HepG2 (cell line): Measurements from ENCODE around the gene GUCY2C. TPM values are rescaled to one million over a fixed set of nuclear protein-coding genes. Genes with fewer than 3 reads are reported as not detected.

Source experiments
- ATAC-seq: fragments of 200-7000 bp; cut with Tn5 transposase; 3 replicates; pipeline ENCODE4 v1.9.1; 2020; ENCODE audit warnings: mild to moderate bottlenecking, moderate library complexity
- BruUV-seq: library from RNA; stranded (reverse); fragments of 400-500 nt; replicated peaks from 2 replicates; lab custom pipeline; 2021; lab: Mats Ljungman, UMichigan
- CTCF ChIA-PET: fragments of 300-600 bp; formaldehyde crosslinking; extraction: SDS; loops from one replicate; lab custom pipeline; 2021; ENCODE audit warnings: low total read pairs, inconsistent platforms, low intra/inter-chr PET ratio; lab: Yijun Ruan, JAX
- POLR2A ChIA-PET: fragments of 350-600 bp; sonication (Branson Sonifier 250); formaldehyde crosslinking; loops from one replicate; lab custom pipeline; 2020; ENCODE audit warnings: antibody characterized with exemption, inconsistent platforms; lab: Yijun Ruan, JAX
- DNase-seq: peaks from one replicate; pipeline ENCODE4 v3.0.0-alpha.2; 2015; ENCODE audit warnings: low spot score
- FAIRE-seq: peaks from 3 replicates; lab custom pipeline; 2011; peaks lifted over from hg19 to GRCh38; lab: Jason Lieb, UNC
- H2AFZ ChIP-seq: one replicate; pipeline ENCODE4 v1.6.1; 2011; ENCODE audit warnings: low read length, inconsistent platforms
- H3K27ac ChIP-seq: fragments of 300-600 bp; 3 replicates; pipeline ENCODE4 v1.8.0; 2011; ENCODE audit warnings: mixed run types, mild to moderate bottlenecking, mixed read lengths, low read length, inconsistent platforms; ENCODE audit not compliant: insufficient read depth; ENCODE audit errors: extremely low read length
- H3K27me3 ChIP-seq, 2 experiments: fragments of 200-600 bp in 1 of 2; 2 replicates in 1 of 2; 3 replicates in 1 of 2; pipeline versions ENCODE4 v1.6.0 to v1.8.0; 2011; ENCODE audit warnings: low read length in 2 of 2, mild to moderate bottlenecking in 2 of 2, moderate library complexity in 2 of 2, inconsistent platforms in 1 of 2; ENCODE audit not compliant: insufficient read depth in 2 of 2, control insufficient read depth in 1 of 2
- H3K36me3 ChIP-seq, 2 experiments: fragments of 200-600 bp in 1 of 2; replicated peaks in 1 of 2; 2 replicates in 1 of 2; 3 replicates in 1 of 2; pipeline versions ENCODE4 v1.5.1 to v1.8.0; 2011; ENCODE audit warnings: low read length in 2 of 2, inconsistent platforms in 1 of 2; ENCODE audit not compliant: insufficient read depth in 2 of 2, control insufficient read depth in 1 of 2
- H3K4me1 ChIP-seq: 2 replicates; pipeline ENCODE4 v1.5.1; 2012; ENCODE audit warnings: low read length, inconsistent platforms; ENCODE audit not compliant: insufficient read depth
- H3K4me2 ChIP-seq: 2 replicates; pipeline ENCODE4 v1.6.0; 2011; ENCODE audit warnings: low read depth, low read length, inconsistent platforms
- H3K4me3 ChIP-seq, 3 experiments: fragments of 200-600 bp in 1 of 3; sonication (generic), shearing (Covaris generic) in 1 of 3; replicated peaks in 1 of 3; 2 replicates each; pipeline ENCODE4 v1.5.1; 2011 to 2016; ENCODE audit warnings: low read length in 3 of 3, inconsistent platforms in 2 of 3, low read depth in 2 of 3, mild to moderate bottlenecking in 2 of 3, control low read depth in 1 of 3, mixed read lengths in 1 of 3; ENCODE audit not compliant: insufficient read depth in 1 of 3
- H3K79me2 ChIP-seq: one replicate; pipeline ENCODE4 v1.6.1; 2011; ENCODE audit warnings: low read length, inconsistent platforms; ENCODE audit not compliant: insufficient read depth
- H3K9ac ChIP-seq: 2 replicates; pipeline ENCODE4 v1.6.0; 2011; ENCODE audit warnings: mild to moderate bottlenecking, low read depth, low read length, inconsistent platforms; ENCODE audit not compliant: insufficient read depth
- H3K9me3 ChIP-seq: 2 replicates; pipeline ENCODE4 v1.5.1; 2012; ENCODE audit warnings: mild to moderate bottlenecking, low read length
- H4K20me1 ChIP-seq: 2 replicates; pipeline ENCODE4 v1.6.0; 2011; ENCODE audit warnings: inconsistent platforms, mild to moderate bottlenecking, low read length, moderate library complexity; ENCODE audit not compliant: insufficient read depth
- CEBPG ChIP-seq: IDR thresholded peaks from 2 replicates; pipeline ENCODE4 v1.6.1; 2016
- CREBL2 ChIP-seq: sonication (generic); formaldehyde crosslinking; IDR thresholded peaks from 2 replicates; pipeline ENCODE4 v1.8.1; 2023; ENCODE audit warnings: missing genetic modification reagents, mild to moderate bottlenecking, borderline replicate concordance
- GFI1 ChIP-seq: sonication (generic); formaldehyde crosslinking; IDR thresholded peaks from 2 replicates; pipeline ENCODE4 v1.5.0; 2020; ENCODE audit warnings: missing genetic modification reagents, mild to moderate bottlenecking, borderline replicate concordance
- HMG20B ChIP-seq: conservative IDR thresholded peaks from 2 replicates; pipeline ENCODE4 v1.6.1; 2016; ENCODE audit warnings: missing genetic modification reagents, missing compliant biosample characterization
- HNF1B ChIP-seq: sonication (generic); formaldehyde crosslinking; IDR thresholded peaks from 2 replicates; pipeline ENCODE4 v1.5.1; 2020; ENCODE audit warnings: mild to moderate bottlenecking, moderate library complexity, missing genetic modification reagents
- IKZF1 ChIP-seq: fragments of 450-650 bp; IDR thresholded peaks from 2 replicates; pipeline ENCODE4 v1.7.1; 2016
- KDM2A ChIP-seq: sonication (generic); formaldehyde crosslinking; IDR thresholded peaks from 2 replicates; pipeline ENCODE4 v1.4.0; 2020; ENCODE audit warnings: low read depth, missing genetic modification reagents, borderline replicate concordance
- MTF1 ChIP-seq: sonication (generic); formaldehyde crosslinking; IDR thresholded peaks from 2 replicates; pipeline ENCODE4 v1.5.0; 2020; ENCODE audit warnings: missing genetic modification reagents
- MYC ChIP-seq: sonication (generic); formaldehyde crosslinking; IDR thresholded peaks from 2 replicates; pipeline ENCODE4 v1.9.0; 2021; ENCODE audit warnings: missing genetic modification reagents, borderline replicate concordance
- TEAD3 ChIP-seq: optimal IDR thresholded peaks from 2 replicates; pipeline ENCODE3; 2016; ENCODE audit warnings: borderline replicate concordance
- ZBTB14 ChIP-seq: sonication (generic); formaldehyde crosslinking; IDR thresholded peaks from 2 replicates; pipeline ENCODE4 v1.4.0; 2020; ENCODE audit warnings: missing genetic modification reagents
- ZFP82 ChIP-seq: sonication (generic); formaldehyde crosslinking; IDR thresholded peaks from 2 replicates; pipeline ENCODE4 v1.5.1; 2020; ENCODE audit warnings: mild to moderate bottlenecking, missing genetic modification reagents, borderline replicate concordance
- ZNF12 ChIP-seq: sonication (generic); formaldehyde crosslinking; IDR thresholded peaks from 2 replicates; pipeline ENCODE4 v1.5.0; 2020; ENCODE audit warnings: missing genetic modification reagents
- ZNF746 ChIP-seq: sonication (generic); formaldehyde crosslinking; IDR thresholded peaks from 2 replicates; pipeline ENCODE4 v1.8.0; 2022; ENCODE audit warnings: mild to moderate bottlenecking, missing genetic modification reagents
- ZNF781 ChIP-seq: sonication (generic); formaldehyde crosslinking; IDR thresholded peaks from 2 replicates; pipeline ENCODE4 v1.5.1; 2020; ENCODE audit warnings: borderline replicate concordance, mild to moderate bottlenecking, missing genetic modification reagents; ENCODE audit errors: not compliant biosample characterization
- WGBS: methylation state at CpG from one replicate; pipeline ENCODE4 v1.1.6; 2017; ENCODE audit warnings: low lambda C conversion rate; 5-methylcytosine and 5-hydroxymethylcytosine counted together
- in situ Hi-C: cut with HindIII; loops from 2 replicates; pipeline ENCODE4 v1.10.0; 2017; ENCODE audit warnings: low pct_unique_long_range_greater_than_20kb; ENCODE audit not compliant: extremely low pct_ligation_motif_present
- intact Hi-C: fragments of 100-400 bp; cut with micrococcal nuclease; formaldehyde crosslinking; loops from one replicate; pipeline ENCODE4 v1.10.0; 2022; ENCODE audit not compliant: unreplicated experiment
- polyA plus RNA-seq, 8 experiments: library from polyadenylated mRNA; depleted of rRNA in 3 of 8; stranded (reverse) in 7 of 8; unstranded in 1 of 8; fragments of >200 nt; fragmentation: Illumina TruSeq in 4 of 8; extraction: Trizol in 4 of 8; gene quantifications; 2 replicates each; pipeline versions ENCODE4 v1.2.1 to v1.2.3, GENCODE V29; 2011 to 2016; ENCODE audit warnings: low read depth in 4 of 8, missing spikeins in 1 of 8, mixed read lengths in 1 of 8; ENCODE audit not compliant: insufficient read depth in 1 of 8
- total RNA-seq, 5 experiments: library from RNA; depleted of rRNA; stranded (reverse); fragments of >200 nt; fragmentation: Illumina TruSeq; extraction: Trizol; gene quantifications; 2 replicates each; pipeline ENCODE4 v1.2.3, GENCODE V29; 2016; ENCODE audit warnings: low read depth in 1 of 5

Gene GUCY2C
- total and polyA plus RNA-seq, 2 of the 13 experiments (the other 11 are each of a cell fraction or from before 2014, with no cell fraction given), result not detected

GRCh38 chr12:14729586-14729985, 33.2 kb upstream of the GUCY2C start:
- Histone ChIP-seq H4K20me1 (no peaks in the 10 kb centered on the region), H2AFZ (no peak overlapping the region), H3K27me3 (no peaks in the 10 kb centered on the region; a peak in 1 of 5 replicates), H3K9me3 (no peaks in the 10 kb centered on the region), H3K4me2 (no peak overlapping the region), H3K79me2 (no peaks in the 10 kb centered on the region)
- FAIRE-seq, result no peak
- 0% methylated on average over 1 of the region's 1 CpG for WGBS
- POLR2A ChIA-PET, result no interaction called here
- no peak for ATAC-seq
- BruUV-seq, result no TSS peak
- DNase-seq, result no peak
- no peak for TF ChIP-seq HMG20B (CRISPR knock-in tag)
- TF ChIP-seq, all 625 proteins: peak for 0
- Histone ChIP-seq H3K36me3 (no peaks in the 10 kb centered on the region), H3K9ac (no peak overlapping the region), H3K4me1 (no peaks in the 10 kb centered on the region), H3K4me3 (no peak overlapping the region), H3K27ac (no peak overlapping the region)
- CTCF ChIA-PET, result no interaction called here
- in situ Hi-C loops, result loop anchor here (25.0 kb wide), 1 partner anchor 483 kb away; the partner anchor contains the start of gene RERG
- intact Hi-C loops, result no loop called here

GRCh38 chr12:14723763-14724162, 27.4 kb upstream of the GUCY2C start:
- no peak overlapping the region for H2AFZ ChIP-seq
- intact Hi-C loops, result loop anchor here (1.0 to 5.0 kb wide), 5 partner anchors 89 to 546 kb away; partner anchors contain the start of genes RERG and SMCO3
- no peak overlapping the region for H3K27ac ChIP-seq
- no peaks in the 10 kb centered on the region for H3K27me3 ChIP-seq
- ChIA-PET POLR2A (no interaction called here), CTCF (interaction anchor here (1.2 to 2.5 kb wide), 4 partner anchors 51 to 545 kb away, joined by 3 to 17 read pairs (median 11); partner anchors contain the start of gene RERG)
- DNase-seq, result peak; percentile 54
- H3K4me2 ChIP-seq, result no peak overlapping the region
- BruUV-seq, result no TSS peak
- WGBS, result 0% methylated on average over 2 of the region's 4 CpGs
- no peaks in the 10 kb centered on the region for H3K9me3 ChIP-seq
- no peak overlapping the region for H3K4me3 ChIP-seq
- H3K4me1 ChIP-seq, result no peaks in the 10 kb centered on the region
- no peaks in the 10 kb centered on the region for H4K20me1 ChIP-seq
- no peak overlapping the region for H3K9ac ChIP-seq
- H3K79me2 ChIP-seq, result no peaks in the 10 kb centered on the region
- peak; percentile 96 for ATAC-seq
- in situ Hi-C loops, result loop anchor here (5.0 to 25.0 kb wide), 2 partner anchors 274 to 486 kb away; no protein-coding TSS in a partner anchor
- no peaks in the 10 kb centered on the region for H3K36me3 ChIP-seq
- peak; percentile 83 for FAIRE-seq
- TF ChIP-seq ZBTB14 (CRISPR knock-in tag) (no peak), KDM2A (CRISPR knock-in tag) (no peak), ZFP82 (CRISPR knock-in tag) (no peak), TEAD3 (CRISPR knock-in tag) (peak; percentile 12), CEBPG (CRISPR knock-in tag) (peak; percentile 67), ZNF746 (CRISPR knock-in tag) (no peak), MTF1 (CRISPR knock-in tag) (no peak), CREBL2 (no peak), ZNF12 (CRISPR knock-in tag) (no peak), GFI1 (CRISPR knock-in tag) (no peak), ZNF781 (CRISPR knock-in tag) (no peak), IKZF1 (no peak), MYC (no peak), HNF1B (CRISPR knock-in tag) (no peak)
